Measurements from ENCODE around the gene EXOSC3.
"Not testable (repeated sequence)": the region's sequence is repeated elsewhere in the genome, so short reads cannot be mapped to it uniquely, and the experiment has no call there.

EXOSC3 gene

DNA sequence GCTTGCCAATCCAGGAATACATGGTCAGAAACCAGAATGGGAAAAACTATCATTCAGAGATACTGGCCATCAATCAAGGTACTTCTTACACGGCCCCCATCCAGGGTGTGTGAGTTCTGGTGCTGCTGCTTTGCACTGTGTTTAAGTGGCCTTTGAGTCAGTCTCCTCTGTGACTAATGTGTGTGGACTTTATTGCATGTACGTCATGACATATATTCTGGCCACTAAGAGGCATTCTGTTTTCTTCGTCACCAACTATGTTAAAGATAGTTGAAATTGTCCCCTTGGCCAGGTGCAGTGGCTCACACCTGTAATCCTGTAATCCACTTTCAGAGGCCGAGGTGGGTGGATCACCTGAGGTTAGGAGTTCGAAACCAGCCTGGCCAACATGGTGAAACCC is 8.5 kb downstream of the EXOSC3 start:
- in situ Hi-C loops (cut with HindIII; ENCODE audit: low sequenced_read_pairs) = no loop called here

GRCh38 chr9:37775216-37775919 is 9.5 kb downstream of the EXOSC3 start:
- in situ Hi-C loops (cut with HindIII; ENCODE audit: low sequenced_read_pairs) = no loop called here

DNA sequence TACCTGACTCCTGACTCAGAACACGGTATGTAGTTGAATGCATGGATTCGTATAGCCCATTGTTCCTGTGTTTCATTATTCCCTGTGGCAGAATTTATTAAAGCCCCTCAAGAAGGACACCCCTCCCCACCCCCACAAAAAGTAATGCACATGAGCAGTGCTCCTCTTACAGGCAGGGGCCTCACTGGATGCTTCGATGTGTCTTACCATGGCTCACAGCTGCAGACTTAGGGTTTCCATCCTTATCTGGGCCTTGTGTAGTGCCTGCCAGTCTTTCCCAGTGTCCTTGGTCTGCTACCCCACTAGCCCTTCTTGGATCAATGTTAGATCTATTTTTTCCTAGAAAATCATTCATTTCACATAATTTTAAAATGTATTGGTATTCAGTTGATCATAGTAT is 14.9 kb downstream of the EXOSC3 start:
- in situ Hi-C loops (cut with HindIII; ENCODE audit: low sequenced_read_pairs) = no loop called here

DNA sequence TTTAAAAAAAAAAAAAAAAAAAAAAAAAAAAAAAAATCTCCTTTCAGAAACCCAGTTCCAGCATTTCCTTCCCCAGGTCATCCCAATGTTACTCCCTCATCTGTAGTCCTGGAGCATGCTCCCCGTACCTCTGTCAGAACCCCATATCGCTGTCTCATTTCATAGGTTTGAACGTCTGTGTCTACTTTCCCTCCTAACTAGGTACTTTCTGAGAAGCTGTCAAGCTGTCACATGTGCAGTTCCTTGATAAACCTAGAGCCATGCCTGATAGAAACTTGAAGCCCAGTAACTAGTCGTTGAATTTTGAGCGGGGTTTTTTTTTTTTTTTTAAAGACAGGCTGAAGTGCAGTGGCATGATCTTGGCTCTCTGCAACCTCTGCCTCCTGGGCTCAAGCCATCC is 15.6 kb downstream of the EXOSC3 start:
- in situ Hi-C loops (cut with HindIII; ENCODE audit: low sequenced_read_pairs) = no loop called here

- in situ Hi-C loops (cut with HindIII; ENCODE audit: low sequenced_read_pairs) = not testable (repeated sequence)
Observed at GRCh38 chr9:37765263-37765662, 19.6 kb downstream of the EXOSC3 start.

DNA sequence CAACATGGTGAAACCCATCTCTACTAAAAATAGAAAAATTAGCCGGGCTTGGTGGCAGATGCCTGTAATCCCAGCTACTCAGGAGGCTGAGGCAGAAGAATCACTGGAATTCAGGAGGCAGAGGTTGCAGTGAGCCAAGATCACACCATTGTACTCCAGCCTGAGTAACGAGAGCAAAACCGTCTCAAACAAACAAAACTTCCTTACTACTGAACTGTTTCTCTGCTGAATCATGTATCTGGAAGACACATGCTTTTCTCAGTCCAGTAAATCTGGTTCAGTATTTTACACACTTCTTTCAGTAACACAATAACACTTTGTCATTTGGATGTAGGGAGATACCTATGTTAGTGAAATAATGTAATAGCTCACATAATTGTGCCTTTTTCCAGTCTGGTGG is 23.4 kb downstream of the EXOSC3 start:
- in situ Hi-C loops (cut with HindIII; ENCODE audit: low sequenced_read_pairs) = no loop called here

GRCh38 chr9:37760416-37761161 is 24.3 kb downstream of the EXOSC3 start:
- in situ Hi-C loops (cut with HindIII; ENCODE audit: low sequenced_read_pairs) = no loop called here

GRCh38 chr9:37758747-37759146 is 26.1 kb downstream of the EXOSC3 start:
- in situ Hi-C loops (cut with HindIII; ENCODE audit: low sequenced_read_pairs) = no loop called here

DNA sequence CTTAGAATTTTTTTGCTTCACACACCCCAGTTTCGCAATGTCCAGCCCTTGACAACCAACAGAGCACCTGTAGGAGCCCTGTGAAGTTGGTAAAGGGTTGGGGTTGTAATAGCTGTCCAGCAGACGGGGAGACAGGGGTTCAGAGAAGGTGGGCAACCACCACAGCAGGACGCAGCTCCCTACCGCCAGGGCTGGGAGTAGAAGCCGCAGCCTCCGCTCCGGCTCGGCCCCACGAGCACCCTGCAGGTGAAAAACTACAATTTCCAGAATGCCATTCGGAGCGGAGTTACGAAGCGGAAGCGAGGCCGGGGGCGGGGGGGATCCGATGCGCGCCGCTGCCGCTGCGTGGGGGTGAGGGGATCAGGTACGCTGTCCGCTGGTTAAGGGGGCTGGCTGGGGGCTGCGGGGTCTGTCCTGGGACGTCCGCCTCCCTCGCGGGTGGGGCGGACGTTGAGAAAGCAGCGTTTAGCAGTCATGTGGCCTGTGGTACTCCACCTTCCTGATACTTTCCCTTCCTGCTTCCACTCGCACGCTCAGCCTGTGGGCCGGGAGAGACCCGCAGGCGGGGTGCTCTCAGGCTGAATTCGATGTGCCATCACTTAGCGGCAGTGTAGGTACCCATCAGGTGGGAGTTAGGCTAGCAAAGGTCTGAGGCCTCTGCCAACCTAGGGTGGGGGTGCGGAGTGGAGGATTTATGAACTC is 31.2 kb downstream of the EXOSC3 start, which contains the start of gene TRMT10B:
Gene TRMT10B, plus strand, starts transcription at position 317 of the 702 bp plus-strand sequence. CDS start 8,127 bp downstream, outside the sequence.
- in situ Hi-C loops (cut with HindIII; ENCODE audit: low sequenced_read_pairs) = no loop called here

DNA sequence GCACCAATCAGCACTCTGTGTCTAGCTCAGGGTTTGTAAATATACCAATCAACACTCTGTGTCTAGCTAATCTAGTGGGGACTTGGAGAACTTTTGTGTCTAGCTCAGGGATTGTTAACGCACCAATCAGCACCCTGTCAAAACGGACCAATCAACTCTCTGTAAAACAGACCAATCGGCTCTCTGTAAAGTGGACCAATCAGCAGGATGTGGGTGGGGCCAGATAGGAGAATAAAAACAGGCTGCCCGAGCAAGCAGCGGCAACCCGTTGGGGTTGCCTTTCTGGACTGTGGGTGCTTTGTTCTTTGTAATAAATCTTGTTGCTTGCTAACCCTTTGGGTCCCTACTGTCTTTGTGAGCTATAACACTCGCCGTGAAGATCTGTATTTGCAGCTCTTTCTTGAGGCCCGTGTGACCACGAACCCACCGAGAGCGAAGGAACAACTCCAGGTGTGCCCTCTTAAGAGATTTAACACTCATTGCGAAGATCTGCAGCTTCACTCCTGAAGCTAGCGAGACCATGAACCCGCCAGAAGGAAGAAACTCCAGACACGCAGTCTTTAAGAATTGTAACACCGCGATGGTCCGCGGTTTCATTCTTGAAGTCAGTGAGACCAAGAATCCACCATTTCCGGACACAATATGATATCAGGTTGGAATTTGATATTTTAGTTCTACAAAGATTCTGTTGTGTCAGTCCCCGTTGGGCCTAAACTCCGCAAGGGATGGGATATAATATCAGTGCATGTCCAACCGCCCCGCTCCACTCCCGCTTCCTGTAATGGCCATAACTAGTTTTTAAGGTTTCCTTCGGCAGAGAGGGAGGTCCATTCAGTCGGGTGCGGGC is 32.0 kb downstream of the EXOSC3 start:
- in situ Hi-C loops (cut with HindIII; ENCODE audit: low sequenced_read_pairs) = no loop called here

- in situ Hi-C loops (cut with HindIII; ENCODE audit: low sequenced_read_pairs) = not testable (repeated sequence)
Observed at GRCh38 chr9:37752112-37752511, 32.8 kb downstream of the EXOSC3 start.

DNA sequence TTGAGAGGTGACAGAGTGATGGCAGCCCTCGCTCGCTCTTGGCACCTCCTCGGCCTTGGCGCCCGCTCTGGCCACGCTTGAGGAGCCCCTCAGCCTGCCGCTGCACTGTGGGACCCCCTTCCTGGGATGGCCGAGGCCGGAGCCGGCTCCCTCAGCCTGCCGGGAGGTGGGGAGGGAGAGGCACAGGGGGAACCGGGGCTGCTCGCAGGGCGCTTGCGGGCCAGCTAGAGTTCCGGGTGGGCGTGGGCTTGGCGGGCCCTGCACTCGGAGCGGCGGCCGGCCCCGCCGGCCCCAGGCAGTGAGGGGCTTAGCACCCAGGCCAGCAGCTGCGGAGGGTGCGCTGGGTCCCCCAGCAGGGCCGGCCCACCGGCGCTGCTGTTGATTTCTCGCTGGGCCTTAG is 33.2 kb downstream of the EXOSC3 start:
- in situ Hi-C loops (cut with HindIII; ENCODE audit: low sequenced_read_pairs) = not testable (repeated sequence)

GRCh38 chr9:37751186-37751585 is 33.7 kb downstream of the EXOSC3 start:
- in situ Hi-C loops (cut with HindIII; ENCODE audit: low sequenced_read_pairs) = no loop called here

- in situ Hi-C loops (cut with HindIII; ENCODE audit: low sequenced_read_pairs) = no loop called here
Observed at GRCh38 chr9:37749129-37749528, 35.7 kb downstream of the EXOSC3 start.

DNA sequence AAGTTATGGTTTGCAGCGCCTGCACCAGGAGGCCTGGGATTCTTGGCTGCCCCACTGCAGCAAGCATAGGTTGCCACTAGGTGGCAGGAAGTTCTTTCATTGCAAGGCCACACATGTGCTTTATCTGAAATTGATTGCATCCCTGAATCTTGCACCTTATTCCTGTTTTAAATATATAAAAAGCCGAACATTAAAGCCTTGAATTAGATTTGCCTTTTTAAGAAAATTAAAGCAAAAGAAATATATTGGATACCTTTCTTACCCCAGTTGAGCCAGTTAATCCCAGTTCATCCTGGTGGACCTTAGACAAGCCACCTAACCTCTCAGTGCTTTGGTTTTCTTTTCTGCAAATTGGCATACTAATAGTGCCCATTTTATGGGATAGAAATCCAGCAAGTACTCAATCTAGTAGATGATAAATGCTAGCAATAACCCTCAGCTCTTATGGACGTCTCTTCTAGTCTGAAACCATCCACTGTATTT is 37.6 kb downstream of the EXOSC3 start:
- in situ Hi-C loops (cut with HindIII; ENCODE audit: low sequenced_read_pairs) = no loop called here

DNA sequence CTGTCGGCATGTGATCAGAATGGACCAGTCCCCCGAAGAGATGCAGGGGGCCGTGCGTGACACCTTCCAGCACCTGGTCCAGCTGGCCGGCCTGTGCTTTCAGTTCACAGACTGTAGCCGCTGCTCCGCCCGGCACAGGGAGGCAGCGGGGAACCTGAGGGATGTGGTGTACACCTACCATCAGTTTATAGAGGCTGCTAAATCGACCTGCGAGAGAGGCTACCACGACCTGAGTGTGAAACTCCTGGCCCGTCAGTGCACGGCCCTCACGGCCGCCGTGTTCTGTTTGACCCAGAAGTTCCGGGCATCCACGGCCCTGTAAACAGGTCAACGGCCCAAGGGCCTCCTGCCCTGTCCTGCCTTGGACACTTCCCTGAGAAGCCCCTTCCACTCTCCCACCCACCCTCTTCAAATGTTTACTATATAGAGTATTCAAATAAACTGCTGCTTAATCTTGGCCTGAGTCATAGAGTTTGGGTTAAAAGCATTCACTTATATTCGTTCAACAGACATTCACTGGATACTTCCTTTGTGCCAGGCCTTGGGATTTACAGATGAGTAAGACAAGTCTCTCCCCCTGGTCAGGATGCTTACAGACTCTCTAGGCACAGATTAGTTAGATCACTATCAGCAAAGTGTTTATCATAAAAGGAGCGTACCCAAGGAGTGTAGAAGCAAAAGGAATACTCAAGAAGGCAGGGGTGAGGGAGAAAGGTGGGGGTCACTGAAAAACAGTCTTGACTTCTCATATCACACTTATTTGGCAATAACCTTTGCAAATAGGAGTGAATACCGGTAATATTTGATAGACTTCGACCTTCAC is 38.2 kb downstream of the EXOSC3 start:
- in situ Hi-C loops (cut with HindIII; ENCODE audit: low sequenced_read_pairs) = no loop called here

- in situ Hi-C loops (cut with HindIII; ENCODE audit: low sequenced_read_pairs) = no loop called here
Observed at GRCh38 chr9:37745970-37746369, 38.9 kb downstream of the EXOSC3 start.

DNA sequence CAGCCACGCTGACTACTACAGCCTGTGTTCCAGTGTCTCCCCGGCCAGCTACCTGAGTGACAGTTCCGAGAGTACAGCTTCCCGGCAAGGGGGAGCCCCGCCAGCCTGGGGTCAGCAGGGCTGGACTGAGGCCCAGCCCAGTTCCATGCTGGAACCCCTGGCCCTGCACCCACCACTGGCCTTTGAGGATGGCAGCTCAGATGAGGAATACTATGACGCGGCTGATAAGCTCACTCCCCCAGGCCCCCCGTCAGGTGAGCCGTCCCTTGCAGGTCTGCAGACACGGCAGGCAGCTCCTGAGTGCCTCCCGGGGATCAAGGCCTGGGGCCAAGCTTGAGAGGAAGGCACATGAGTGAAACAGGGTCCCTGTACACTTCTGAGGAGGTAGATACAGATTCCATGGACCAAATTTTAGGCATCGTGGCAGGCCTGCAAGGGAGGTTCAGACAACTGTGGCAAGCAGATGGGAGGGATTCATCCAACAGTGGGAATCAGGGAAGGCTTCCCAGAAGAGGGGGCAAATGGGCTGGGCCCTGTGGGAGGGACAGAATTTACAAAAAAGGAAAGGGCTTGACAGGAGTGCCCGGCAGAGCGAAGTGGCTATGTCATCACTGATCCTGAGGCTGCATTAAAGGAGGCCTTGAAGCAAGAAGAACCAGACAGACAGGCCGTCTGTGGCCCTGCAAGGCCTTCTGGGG is 44.1 kb downstream of the EXOSC3 start:
- in situ Hi-C loops (cut with HindIII; ENCODE audit: low sequenced_read_pairs) = no loop called here

DNA sequence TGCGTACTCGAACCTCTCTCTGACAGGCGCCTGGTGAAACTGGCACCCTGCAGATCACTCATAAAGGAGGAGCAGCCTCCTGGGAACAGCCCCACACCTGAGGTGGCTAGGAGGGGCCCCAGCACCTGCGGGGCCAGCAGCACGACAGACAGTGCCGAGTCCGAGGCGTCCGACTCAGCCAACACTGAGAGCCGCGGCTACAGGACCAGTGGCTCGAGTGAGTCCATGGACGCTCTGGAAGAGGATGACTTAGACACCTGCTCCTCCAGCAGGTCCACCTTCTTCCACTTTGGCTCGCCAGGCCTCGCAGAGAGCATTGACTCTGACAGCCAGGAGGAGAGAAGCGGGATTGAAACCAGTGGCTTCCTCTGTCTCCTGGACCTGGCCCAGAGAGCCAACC is 44.7 kb downstream of the EXOSC3 start:
- in situ Hi-C loops (cut with HindIII; ENCODE audit: low sequenced_read_pairs) = no loop called here
